ENCODE measurements around the gene EDN2.

The EDN2 gene

DNA sequence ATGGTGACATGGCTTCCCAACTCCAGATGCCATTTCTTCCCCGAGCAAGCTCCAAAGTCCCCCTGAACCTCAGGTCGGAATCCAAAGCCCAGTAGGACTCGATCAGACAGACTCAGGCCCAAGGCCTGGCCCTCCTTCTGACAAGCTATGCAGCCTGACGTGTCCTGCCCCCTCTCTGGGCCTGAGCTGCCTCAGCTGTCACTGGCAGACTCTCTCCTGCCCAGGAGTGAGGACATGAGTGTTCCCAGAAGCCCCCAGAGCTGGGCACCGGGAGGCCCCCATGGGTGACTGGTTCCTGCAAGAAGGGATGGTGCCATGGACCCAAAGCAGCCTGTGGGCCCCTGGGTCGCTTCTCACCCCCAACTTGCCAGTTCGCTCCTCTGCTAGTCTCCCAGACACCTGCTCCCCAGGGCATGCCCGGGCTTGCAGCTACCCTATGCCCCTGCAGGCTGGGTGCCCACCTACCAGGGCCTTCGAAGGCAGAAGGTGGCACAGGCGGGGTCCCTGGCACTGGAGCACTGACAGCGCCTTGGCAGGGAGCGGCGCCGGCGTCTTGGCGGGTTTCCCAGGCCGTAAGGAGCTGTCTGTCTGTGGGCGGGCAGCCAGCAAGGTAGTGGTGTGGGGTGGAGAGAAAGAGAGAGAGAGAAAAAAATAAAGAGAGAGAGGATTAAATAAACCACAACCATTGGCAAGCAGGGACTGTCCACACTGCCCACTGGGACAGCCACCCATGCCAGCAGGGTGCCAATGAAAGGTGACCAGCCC lies 2.3 kb downstream of the EDN2 start:
- DNase-seq = no peak

- DNase-seq = no peak
Observed at GRCh38 chr1:41481109-41481775, 3.2 kb downstream of the EDN2 start.

DNA sequence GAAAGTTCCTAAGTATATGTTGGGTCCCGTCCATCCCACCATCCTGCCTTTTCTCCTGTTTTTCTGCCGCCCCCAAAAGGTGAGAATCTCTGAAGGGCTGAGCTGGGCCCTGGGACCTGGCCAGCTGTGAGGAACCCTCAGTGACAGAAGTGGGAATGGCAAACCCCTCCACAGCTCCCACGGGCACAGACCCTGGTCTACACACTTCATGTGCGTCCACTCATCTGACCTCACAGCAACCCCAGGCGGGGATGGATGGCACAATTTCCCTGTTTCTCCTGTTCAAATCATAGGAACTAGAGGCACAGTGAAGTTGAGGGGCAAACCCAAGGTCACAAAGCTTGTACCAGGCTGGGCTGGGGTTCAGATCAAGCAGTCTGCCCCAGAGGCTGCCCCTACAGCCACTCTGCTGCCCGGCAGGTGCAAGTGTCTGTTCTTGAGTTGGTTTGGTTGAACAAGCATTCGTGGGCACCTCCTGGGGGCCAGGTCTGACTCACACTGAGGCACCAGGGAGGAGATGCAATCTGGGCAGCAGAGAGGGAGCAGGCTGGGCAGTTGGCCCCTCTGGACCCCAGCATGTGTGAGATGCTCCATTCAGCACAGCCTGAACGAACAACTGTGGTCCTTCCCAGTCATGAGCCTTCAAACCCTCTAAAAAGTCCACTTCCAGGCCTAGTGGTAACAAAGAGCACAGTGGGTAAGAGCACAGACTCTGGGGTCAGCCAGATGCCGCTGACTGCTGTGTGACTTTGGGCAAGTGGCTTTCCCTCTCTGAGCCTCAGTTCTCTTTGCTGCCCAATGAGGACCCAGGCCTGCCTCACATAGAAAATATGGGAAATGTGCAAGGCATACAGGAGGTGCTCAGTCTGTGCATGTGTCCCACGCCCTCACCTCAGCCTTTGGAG lies 4.0 kb downstream of the EDN2 start:
- no peak for DNase-seq

DNA sequence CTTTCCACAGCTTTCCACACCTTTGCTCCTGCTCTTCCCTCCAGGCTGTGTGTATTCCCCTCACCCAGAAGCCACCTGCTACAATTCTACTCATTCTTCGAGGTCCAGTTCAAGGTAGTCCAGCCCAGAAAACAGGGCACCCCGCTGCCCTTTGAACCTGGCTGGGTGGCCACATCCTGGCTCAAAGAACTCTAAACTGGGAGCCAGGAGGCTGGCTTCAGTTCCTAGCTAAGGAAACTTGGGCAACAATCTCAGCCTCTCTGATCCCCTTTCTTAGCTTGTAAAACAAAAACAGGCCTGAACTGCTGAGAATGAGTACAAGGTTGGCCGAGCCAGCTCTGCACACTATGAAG lies 4.7 kb downstream of the EDN2 start:
- no peak for DNase-seq

- no peak for DNase-seq
Observed at GRCh38 chr1:41479000-41479807, 5.3 kb downstream of the EDN2 start.

- DNase-seq = no peak
Observed at GRCh38 chr1:41478118-41478748, 6.2 kb downstream of the EDN2 start.

GRCh38 chr1:41476807-41477361 lies 7.6 kb downstream of the EDN2 start:
- DNase-seq = no peak

- DNase-seq = no peak
Observed at GRCh38 chr1:41475859-41476567, 8.5 kb downstream of the EDN2 start.

- DNase-seq = no peak
Observed at GRCh38 chr1:41475346-41475745, 9.1 kb downstream of the EDN2 start.

DNA sequence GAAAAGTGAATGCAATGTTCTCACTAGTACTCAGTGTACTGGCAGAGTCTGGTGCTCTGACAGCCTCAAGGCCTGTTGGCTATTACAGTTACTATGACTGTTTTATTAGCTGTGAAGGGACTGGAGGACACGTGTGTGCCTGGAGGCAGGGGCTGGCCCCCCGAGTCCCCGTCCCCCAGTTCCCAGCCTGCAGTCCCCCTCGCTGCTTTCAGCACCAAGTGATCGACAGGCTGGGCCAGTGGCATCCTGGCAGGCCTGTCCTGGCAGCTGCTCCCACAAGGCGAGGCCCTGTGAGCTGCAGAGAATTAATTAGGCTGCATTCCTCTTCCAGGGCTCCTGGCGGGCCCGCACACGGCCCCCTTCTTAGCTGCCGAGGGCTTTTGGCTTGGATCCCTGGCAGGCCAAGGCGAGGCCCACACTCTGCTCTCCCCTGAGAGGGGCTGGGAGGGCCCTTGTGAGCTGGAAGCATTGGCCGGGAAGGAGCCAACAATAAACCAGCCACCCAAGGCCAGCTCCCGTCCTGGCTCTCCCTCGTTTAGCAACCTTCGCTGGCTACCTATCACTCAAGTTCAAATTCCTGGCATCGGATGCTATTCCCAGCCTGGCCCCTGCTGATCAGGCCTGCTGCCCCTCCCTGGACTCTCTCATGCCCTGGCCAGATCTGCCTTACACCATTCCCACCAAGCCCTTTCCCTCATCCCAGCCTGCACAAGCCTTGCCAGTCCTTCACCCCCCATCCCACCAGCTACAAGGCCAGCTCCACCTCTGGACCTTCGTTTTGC lies 9.8 kb downstream of the EDN2 start:
- DNase-seq = no peak

DNA sequence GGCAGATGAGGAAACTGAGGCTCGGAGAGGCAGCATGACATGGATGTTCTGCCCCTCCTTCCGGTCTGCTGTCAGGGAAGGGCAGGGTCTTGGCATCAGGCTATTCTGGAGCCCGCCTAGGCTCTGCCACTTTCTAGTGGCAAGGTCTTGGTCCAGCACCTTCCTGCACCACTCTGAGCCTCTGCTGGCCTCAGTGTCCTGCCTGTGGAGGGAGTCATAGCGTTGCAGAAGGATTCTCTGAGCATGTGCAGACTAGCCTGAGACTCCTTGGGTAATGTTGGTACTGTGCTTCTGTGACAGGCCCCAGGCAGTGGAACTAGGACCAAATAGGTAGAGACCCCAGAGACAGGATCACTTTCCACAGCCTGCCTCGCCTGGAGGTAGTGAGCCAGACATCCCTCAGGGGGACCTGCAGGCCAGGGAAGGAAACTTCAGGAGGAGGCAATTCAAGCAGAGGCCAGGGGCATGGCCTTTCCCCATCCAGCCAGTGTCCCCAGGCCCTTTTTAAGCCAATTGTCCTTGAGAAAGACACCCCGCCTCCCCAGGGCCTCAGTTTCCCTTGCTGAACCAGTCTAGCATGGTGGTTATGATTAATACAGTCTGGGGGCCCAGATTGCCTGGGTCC lies 10.6 kb downstream of the EDN2 start:
- DNase-seq = no peak

DNA sequence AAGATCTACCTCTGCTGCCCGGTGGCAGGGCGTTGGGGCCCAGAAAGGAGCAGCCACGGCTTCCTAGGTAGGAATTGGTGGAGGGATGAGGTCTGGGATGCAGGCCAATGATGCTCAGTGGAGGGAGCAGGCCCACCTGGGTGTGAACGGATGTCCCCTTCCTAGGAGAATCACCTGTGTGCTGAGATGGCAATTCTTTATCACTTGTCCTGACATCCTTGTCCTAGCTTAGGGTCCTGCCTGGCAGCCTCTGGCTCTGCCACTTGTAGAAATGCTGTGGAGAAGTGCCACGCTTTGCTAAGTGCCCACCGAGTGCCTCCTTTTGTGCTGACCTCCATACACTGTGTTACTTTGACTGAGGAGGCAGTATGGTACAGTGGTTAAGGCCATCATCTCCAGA lies 12.8 kb downstream of the EDN2 start:
- DNase-seq = no peak

- no peak for DNase-seq
Observed at GRCh38 chr1:41469706-41470105, 14.8 kb downstream of the EDN2 start.

DNA sequence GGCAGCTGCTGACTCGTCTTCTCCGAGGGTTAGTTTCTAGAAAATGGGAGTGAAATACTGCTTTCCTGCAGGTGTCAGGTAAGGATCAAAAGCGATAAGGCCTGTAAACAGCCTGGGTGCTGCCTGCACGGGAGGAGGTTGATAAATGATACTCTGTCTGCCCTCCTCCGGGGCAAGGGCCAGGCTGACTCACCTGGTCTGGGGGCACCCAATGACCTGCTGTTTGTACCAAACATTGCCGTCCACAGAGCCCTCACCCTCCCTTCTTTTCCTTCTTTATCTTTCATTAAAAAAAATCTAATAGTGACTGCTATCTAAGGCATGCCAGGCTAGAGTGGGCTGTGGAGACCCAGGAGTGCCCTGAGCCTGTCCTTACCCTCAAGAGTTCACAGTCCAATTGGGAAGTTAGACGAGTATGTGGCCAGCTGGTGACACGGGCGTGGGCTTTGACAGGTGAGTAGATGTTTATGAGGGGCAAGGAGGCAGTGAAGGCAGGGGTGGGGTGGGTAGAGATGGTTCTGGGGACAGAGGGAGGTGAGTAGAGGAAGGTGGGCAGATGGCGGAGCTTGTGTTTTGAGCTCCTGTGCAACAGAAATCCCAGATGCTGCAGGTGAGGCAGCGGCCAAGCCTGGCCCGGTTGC lies 16.2 kb downstream of the EDN2 start:
- DNase-seq = no peak

- DNase-seq = no peak
Observed at GRCh38 chr1:41467673-41468072, 16.8 kb downstream of the EDN2 start.

DNA sequence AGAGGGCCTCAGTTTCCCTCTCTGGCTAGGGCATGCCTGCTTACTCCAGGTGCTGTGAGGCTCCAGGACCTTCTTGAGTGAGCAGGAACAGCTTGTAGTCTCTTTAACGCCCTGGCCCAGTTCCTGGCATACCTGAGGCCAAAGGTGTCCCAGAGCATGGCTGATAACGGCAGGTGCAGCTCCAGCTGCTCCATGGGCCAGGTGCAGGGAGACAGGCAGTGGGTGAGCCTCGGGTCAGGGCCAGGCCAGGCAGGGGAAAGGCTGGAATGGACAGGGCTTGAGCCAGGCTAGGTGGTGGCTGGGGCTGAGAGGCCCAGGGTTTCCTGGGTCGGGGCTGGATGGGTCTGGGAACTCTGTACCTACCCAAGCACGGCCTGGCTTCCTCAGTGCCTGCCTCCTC lies 18.3 kb downstream of the EDN2 start:
- DNase-seq = no peak

DNA sequence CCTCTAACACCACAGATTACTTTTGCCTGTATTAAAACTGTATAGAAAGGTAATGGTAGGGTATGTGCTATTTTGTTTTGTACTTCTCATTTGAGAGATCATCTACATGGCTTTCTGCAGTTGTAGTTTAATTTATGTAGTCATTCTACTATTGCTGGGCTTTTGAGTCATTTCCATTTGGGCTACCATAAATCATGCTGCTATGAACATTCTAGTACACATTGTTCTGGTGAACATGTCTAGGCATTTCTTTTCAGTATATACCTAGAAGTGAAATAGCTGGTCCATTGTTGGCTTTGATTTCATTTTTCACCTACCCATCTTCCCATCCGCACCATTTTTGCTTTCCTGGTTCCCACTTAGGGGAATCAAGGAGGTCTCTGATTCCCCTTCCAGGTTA lies 18.7 kb downstream of the EDN2 start:
- DNase-seq = no peak

GRCh38 chr1:41464885-41465284 lies 19.6 kb downstream of the EDN2 start:
- no peak for DNase-seq

DNA sequence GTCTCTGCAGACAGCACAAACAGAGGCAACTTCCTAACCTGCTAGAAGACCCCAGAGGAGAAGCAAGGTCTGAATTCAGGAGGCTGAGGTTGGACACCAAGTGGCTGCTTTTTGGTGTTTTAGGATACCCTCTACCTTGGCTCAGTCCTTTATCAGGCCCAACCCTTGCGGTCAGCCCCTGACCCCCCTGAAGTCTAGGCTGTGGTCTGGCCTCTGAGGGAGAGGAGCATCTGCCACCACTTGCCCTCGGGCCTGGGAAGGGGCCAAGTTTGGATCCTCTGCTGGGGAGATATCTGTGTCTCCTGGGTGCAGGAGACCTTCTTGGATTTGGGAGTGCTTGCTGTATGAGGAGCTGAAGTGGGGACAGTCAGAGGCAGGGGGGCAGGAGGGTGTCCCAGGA lies 21.0 kb downstream of the EDN2 start:
- no peak for DNase-seq

- no peak for DNase-seq
Observed at GRCh38 chr1:41462680-41463004, 21.8 kb downstream of the EDN2 start.
